ENCODE results near the gene TAF1B.

DNA sequence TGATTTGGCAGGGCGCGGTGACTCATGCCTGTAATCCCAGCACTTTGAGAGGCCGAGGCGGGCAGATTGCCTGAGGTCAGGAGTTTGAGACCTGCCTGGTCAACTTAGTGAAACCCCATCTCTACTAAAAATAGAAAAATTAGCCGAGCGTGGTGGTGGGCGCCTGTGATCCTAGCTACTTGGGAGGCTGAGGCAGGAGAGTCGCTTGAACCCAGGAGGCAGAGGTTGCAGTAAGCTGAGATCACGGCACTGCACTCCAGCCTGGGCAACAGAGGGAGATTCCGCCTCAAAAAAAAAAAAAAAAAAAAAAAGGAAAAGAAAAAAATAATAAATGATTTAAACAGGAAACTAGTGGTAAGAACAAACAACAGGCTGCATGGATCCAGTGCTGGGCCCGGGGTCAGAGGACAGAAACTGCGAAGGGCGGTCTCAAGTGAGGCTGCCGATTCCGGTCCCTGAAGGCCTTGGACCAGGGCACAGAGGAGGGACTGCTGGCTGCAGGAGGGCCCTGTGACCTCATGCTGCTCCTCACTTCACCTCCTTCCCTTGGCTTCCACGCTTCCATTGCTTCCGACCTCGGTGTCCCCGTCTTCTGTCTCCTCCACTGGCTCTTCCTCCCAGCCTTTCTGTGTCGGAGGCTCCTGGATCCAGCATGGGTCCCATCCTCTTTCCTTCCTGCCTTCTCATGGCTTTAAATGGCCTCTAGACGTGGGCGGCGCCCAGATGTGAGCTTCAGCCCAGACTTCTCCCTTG lies 106.1 kb downstream of the TAF1B start:
- no peak for TF ChIP-seq EZH2 (IDR thresholded peaks at IDR 0.05)
- TF ChIP-seq, protein P1, sequence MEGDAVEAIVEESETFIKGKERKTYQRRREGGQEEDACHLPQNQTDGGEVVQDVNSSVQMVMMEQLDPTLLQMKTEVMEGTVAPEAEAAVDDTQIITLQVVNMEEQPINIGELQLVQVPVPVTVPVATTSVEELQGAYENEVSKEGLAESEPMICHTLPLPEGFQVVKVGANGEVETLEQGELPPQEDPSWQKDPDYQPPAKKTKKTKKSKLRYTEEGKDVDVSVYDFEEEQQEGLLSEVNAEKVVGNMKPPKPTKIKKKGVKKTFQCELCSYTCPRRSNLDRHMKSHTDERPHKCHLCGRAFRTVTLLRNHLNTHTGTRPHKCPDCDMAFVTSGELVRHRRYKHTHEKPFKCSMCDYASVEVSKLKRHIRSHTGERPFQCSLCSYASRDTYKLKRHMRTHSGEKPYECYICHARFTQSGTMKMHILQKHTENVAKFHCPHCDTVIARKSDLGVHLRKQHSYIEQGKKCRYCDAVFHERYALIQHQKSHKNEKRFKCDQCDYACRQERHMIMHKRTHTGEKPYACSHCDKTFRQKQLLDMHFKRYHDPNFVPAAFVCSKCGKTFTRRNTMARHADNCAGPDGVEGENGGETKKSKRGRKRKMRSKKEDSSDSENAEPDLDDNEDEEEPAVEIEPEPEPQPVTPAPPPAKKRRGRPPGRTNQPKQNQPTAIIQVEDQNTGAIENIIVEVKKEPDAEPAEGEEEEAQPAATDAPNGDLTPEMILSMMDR (IDR thresholded peaks at IDR 0.05): no peak

All from neural progenitor cell (in vitro differentiated cells).